Right lobe of liver (tissue), 6 donors: Measurements from ENCODE around the gene ERC2. TPM values are rescaled to one million over a fixed set of nuclear protein-coding genes. Genes with fewer than 3 reads are reported as not detected.

ENCODE experiments used
- ATAC-seq, 4 donors: fragments of 200-7000 bp; cut with Tn5 transposase; one replicate each; pipeline ENCODE4 v1.9.1; 2020; ENCODE audit warnings: mild to moderate bottlenecking in 4 of 4, moderate library complexity in 4 of 4
- DNase-seq, 3 donors: peaks; one replicate each; pipeline ENCODE4 v3.0.0-alpha.2; 2020
- H3K27ac ChIP-seq, 3 donors: fragments of 200-600 bp; one replicate each; pipeline ENCODE4 v1.8.0; 2022
- H3K27me3 ChIP-seq, 2 donors: fragments of 200-600 bp; one replicate each; pipeline ENCODE4 v1.8.0; 2022
- H3K36me3 ChIP-seq, 4 donors: fragments of 200-600 bp; sonication (generic) in 1 of 4; one replicate each; pipeline versions ENCODE4 v1.5.1 to v1.8.0; 2017 to 2022; ENCODE audit warnings: control low read depth in 1 of 4
- H3K4me1 ChIP-seq, 4 donors: fragments of 200-600 bp; sonication (generic) in 1 of 4; one replicate each; pipeline versions ENCODE4 v1.5.1 to v1.8.0; 2017 to 2022; ENCODE audit warnings: control low read depth in 1 of 4
- H3K4me3 ChIP-seq, 3 donors: fragments of 200-600 bp; one replicate each; pipeline ENCODE4 v1.8.0; 2022
- H3K9me3 ChIP-seq, 4 donors: fragments of 200-600 bp; sonication (generic) in 1 of 4; one replicate each; pipeline versions ENCODE4 v1.5.1 to v1.8.0; 2017 to 2022; ENCODE audit warnings: control low read depth in 1 of 4
- POLR2A ChIP-seq: fragments of 450-650 bp; IDR thresholded peaks from one replicate; pipeline ENCODE4 v1.6.1; 2017; ENCODE audit warnings: antibody characterized with exemption, mild to moderate bottlenecking
- whole genome bisulfite sequencing: methylation state at CpG from one replicate; pipeline ENCODE4 v1.1.6; 2018; ENCODE audit warnings: low coverage, low lambda C conversion rate; ENCODE audit not compliant: insufficient coverage; ENCODE audit errors: missing lambda C conversion rate; 5-methylcytosine and 5-hydroxymethylcytosine counted together
- intact Hi-C, 2 donors: fragments of 100-400 bp; cut with DNase I; formaldehyde crosslinking; loops; one replicate each; pipeline versions ENCODE4 v1.11.2 to v1.14.1; 2022
- total RNA-seq, 6 experiments: library from RNA; depleted of rRNA in 2 of 6; stranded (reverse); fragments of >200 nt in 2 of 6; fragmentation: NEBNext Ultra II Directional in 3 of 6; extraction: Animal tissue kit (Norgen Biotek cat#: 25700) in 3 of 6; gene quantifications; one replicate each; pipeline versions ENCODE4 v1.1.0 to v1.2.4, GENCODE V29; 2016 to 2023
- TF ChIP-seq, protein P1 (sequence below), 4 donors: fragments of 200-600 bp in 3 of 4; fragments of 450-650 bp in 1 of 4; IDR thresholded peaks; one replicate each; pipeline versions ENCODE4 v1.5.1 to v1.8.0; 2016 to 2022; ENCODE audit warnings: antibody characterized with exemption in 4 of 4, mild to moderate bottlenecking in 2 of 4
- donor health status: DM: no; HTN: yes; CAD: no.
- donor health status: DM: no; HTN: no; CAD: no.
- donor health status: DM: no; HTN: no; CAD: no.
- donor health status: DM: no; HTN: yes; CAD: no.
- donor health status: DM: no; HTN: yes; CAD: no.

ERC2 gene
- total RNA-seq, 6 experiments from 2014 or later, result not detected

DNA sequence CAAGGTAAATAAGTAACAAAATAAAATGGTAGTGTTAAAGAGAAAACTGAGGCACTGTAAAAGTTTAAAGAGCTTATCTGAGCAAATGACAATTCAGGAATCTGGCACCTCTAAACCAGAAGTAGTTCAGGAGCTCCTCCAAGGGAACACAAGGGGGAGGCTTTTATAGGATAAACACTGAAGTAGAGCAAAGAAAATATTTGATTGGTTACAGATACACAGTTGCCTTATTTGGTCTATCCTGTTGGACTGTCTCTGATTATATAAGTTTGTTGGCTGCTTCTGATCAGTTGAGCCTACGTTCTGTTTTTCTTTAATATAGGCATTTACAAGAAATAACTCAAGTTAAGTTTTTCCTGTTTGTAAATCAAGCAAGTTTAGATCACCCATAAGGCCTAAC is 146.9 kb downstream of the ERC2 start:
- H3K36me3 ChIP-seq, result no peaks in the 10 kb centered on the region
- H3K27me3 ChIP-seq, result no peaks in the 10 kb centered on the region
- ATAC-seq, result no peak
- H3K27ac ChIP-seq, result no peak overlapping the region
- 50% methylated on average over 1 of the region's 1 CpG for WGBS
- H3K4me3 ChIP-seq, result no peak overlapping the region
- intact Hi-C loops, result no loop called here
- TF ChIP-seq POLR2A, result no peak
- TF ChIP-seq, protein P1, sequence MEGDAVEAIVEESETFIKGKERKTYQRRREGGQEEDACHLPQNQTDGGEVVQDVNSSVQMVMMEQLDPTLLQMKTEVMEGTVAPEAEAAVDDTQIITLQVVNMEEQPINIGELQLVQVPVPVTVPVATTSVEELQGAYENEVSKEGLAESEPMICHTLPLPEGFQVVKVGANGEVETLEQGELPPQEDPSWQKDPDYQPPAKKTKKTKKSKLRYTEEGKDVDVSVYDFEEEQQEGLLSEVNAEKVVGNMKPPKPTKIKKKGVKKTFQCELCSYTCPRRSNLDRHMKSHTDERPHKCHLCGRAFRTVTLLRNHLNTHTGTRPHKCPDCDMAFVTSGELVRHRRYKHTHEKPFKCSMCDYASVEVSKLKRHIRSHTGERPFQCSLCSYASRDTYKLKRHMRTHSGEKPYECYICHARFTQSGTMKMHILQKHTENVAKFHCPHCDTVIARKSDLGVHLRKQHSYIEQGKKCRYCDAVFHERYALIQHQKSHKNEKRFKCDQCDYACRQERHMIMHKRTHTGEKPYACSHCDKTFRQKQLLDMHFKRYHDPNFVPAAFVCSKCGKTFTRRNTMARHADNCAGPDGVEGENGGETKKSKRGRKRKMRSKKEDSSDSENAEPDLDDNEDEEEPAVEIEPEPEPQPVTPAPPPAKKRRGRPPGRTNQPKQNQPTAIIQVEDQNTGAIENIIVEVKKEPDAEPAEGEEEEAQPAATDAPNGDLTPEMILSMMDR (IDR thresholded peaks at IDR 0.05), result no peak
- H3K4me1 ChIP-seq, result no peaks in the 10 kb centered on the region
- DNase-seq, result no peak
- H3K9me3 ChIP-seq, result no peaks in the 10 kb centered on the region

DNA sequence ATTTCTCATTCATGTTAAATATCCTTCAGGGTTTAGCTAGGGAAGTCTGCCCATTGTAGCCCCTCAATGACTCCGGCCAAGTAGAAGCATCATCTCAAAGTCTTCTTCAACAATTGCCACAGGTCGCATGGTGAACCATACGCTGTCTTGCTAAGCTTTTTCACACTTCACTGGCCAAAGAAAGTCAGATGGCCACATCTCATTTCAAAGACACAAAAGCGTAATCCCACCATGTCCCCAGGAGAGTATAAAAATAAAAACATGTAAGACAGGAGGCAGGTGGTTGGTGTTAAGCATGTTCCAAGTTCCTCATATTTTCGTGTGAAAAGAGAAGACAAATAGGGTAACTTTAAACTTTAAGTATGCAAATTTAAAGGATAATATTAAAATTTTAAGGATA is 147.4 kb downstream of the ERC2 start:
- DNase-seq (no peak), ATAC-seq (no peak)
- Histone ChIP-seq H3K4me1 (no peaks in the 10 kb centered on the region), H3K4me3 (no peak overlapping the region), H3K27me3 (no peaks in the 10 kb centered on the region), H3K27ac (no peak overlapping the region), H3K9me3 (no peaks in the 10 kb centered on the region), H3K36me3 (no peaks in the 10 kb centered on the region)
- TF ChIP-seq, protein P1 (IDR thresholded peaks at IDR 0.05), result no peak
- TF ChIP-seq POLR2A, result no peak
- 72% methylated on average over 5 of the region's 5 CpGs for WGBS
- intact Hi-C loops, result no loop called here

DNA sequence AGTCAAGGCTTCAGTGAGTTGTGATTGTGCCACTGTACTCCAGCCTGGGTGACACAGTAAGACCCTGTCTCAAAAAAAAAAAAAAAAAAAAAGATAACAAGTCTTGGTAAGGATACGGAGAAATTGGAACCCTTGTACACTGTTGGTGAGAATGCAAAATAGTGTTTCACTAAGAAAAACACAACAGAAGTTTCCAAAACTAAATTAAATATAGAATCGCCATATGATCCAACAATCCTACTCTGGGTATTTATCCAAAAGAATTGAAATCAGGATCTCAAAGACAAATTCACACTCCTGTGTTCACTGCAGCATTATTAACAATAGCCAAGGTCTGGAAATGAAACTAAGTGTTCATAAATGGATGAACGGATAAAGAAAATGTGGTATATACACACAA is 149.4 kb downstream of the ERC2 start:
- Histone ChIP-seq H3K27me3 (no peaks in the 10 kb centered on the region), H3K4me1 (no peaks in the 10 kb centered on the region), H3K4me3 (no peak overlapping the region), H3K36me3 (no peaks in the 10 kb centered on the region), H3K9me3 (no peaks in the 10 kb centered on the region), H3K27ac (no peak overlapping the region)
- intact Hi-C loops, result no loop called here
- DNase-seq (no peak), ATAC-seq (no peak)
- 84% methylated on average over 3 of the region's 3 CpGs for WGBS
- TF ChIP-seq POLR2A, result no peak
- TF ChIP-seq, protein P1 (IDR thresholded peaks at IDR 0.05), result no peak

DNA sequence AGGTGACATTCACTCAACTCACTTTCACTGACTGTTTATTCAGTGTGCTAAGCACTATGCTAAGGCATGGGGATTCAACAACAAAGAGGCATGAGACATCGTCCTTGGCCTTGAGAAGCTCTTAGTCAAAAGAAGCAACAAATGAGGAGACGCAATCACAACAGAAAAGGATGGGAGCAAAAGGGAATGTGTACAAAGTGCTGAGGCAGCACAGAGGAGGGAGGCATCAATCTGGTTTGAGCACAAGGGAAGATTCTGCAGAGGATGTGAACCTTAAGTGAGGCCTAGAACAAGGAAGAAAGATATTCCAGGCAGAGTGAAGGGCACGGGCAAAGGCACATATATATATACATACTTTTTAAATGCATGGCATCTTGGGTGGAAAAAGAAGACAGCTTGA is 151.3 kb downstream of the ERC2 start:
- Histone ChIP-seq H3K27ac (no peak overlapping the region), H3K4me3 (no peak overlapping the region), H3K27me3 (no peaks in the 10 kb centered on the region), H3K9me3 (no peaks in the 10 kb centered on the region), H3K4me1 (no peaks in the 10 kb centered on the region), H3K36me3 (no peaks in the 10 kb centered on the region)
- intact Hi-C loops, result no loop called here
- DNase-seq (no peak), ATAC-seq (no peak)
- no peak for TF ChIP-seq POLR2A
- TF ChIP-seq, protein P1 (IDR thresholded peaks at IDR 0.05), result no peak
- 48% methylated on average over 3 of the region's 3 CpGs for WGBS

DNA sequence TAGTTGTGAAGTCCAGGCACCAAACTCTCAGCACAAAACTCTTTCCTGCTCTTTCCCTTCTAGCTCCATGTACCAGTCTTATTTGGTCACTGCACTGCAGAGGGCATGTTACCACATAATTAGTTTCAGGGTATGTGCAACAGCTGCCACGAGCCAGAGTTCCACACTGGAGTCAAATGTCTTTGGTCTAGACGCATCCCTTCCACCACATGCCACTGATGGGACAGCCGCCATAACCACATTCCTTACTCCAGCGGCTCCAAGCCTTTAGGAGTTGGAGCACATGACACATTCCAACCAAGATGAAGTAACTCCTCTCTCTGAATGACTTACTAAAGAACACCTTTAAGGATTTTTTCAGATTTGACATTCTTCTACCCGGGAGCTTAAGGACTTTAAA is 153.4 kb downstream of the ERC2 start:
- no peak overlapping the region for H3K27ac ChIP-seq
- H3K9me3 ChIP-seq, result no peaks in the 10 kb centered on the region
- WGBS, result 68% methylated on average over 5 of the region's 5 CpGs
- no peak for TF ChIP-seq POLR2A
- TF ChIP-seq, protein P1 (IDR thresholded peaks at IDR 0.05), result no peak
- no peak overlapping the region for H3K4me3 ChIP-seq
- no peaks in the 10 kb centered on the region for H3K27me3 ChIP-seq
- intact Hi-C loops, result no loop called here
- H3K4me1 ChIP-seq, result no peaks in the 10 kb centered on the region
- no peaks in the 10 kb centered on the region for H3K36me3 ChIP-seq
- ATAC-seq, result no peak
- DNase-seq, result no peak
